Measurements from ENCODE around the gene SLC38A11. TPM values are rescaled to one million over a fixed set of nuclear protein-coding genes. Genes with fewer than 3 reads are reported as not detected.

SLC38A11 gene
- total and polyA plus RNA-seq, 2 donors (not counting 1 experiment from before 2014, with no cell fraction given), result 5.4 to 46.8 TPM

GRCh38 chr2:164888592-164888991 lies 66.7 kb downstream of the SLC38A11 start:
- Mint-ChIP-seq H3K27me3 (no peaks in the 10 kb centered on the region), H3K27ac (no peak overlapping the region)
- CTCF ChIA-PET, result interaction anchor here (0.7 to 1.8 kb wide), 2 partner anchors 47 to 104 kb away, joined by 3 to 4 read pairs; partner anchors contain the start of gene COBLL1

DNA sequence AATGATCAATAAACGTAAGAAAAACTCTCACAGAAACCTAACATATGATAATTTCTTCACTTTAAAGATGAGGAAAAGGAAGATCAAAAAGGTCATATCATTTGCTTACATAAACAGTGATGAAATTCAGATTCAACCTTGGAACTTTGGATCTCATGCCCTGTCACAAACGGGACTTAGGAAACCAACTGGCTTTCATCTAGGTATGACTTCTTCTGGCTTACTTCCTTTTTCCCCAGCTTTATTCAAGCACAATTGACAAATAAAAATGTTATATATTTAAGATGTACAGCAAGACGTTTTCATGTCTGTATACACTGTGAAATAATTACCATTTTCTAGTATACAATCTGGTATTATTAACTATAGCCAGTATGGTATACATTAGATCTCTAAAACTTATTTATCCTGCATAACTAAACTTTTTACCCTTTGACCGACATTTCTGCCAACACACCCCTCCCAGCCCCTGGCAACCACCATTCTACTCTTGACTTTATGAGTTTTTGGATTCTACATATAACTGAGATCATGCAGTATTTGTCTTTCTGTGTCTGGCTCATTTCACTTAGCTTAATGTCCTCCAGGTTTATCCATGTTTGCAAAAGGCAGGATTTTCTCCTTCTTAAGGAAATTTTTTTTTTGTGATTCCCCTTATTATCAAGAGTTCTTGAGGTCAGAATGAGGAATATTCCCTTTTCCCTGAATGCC lies 67.7 kb downstream of the SLC38A11 start:
- ATAC-seq (ENCODE audit: low read depth), result no peak
- no peak for TF ChIP-seq EZH2 (IDR thresholded peaks at IDR 0.05; ENCODE audit: borderline replicate concordance, insufficient read depth, low read depth, low read length, poor library complexity, severe bottlenecking)
- TF ChIP-seq, protein P1, sequence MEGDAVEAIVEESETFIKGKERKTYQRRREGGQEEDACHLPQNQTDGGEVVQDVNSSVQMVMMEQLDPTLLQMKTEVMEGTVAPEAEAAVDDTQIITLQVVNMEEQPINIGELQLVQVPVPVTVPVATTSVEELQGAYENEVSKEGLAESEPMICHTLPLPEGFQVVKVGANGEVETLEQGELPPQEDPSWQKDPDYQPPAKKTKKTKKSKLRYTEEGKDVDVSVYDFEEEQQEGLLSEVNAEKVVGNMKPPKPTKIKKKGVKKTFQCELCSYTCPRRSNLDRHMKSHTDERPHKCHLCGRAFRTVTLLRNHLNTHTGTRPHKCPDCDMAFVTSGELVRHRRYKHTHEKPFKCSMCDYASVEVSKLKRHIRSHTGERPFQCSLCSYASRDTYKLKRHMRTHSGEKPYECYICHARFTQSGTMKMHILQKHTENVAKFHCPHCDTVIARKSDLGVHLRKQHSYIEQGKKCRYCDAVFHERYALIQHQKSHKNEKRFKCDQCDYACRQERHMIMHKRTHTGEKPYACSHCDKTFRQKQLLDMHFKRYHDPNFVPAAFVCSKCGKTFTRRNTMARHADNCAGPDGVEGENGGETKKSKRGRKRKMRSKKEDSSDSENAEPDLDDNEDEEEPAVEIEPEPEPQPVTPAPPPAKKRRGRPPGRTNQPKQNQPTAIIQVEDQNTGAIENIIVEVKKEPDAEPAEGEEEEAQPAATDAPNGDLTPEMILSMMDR (IDR thresholded peaks at IDR 0.05), result no peak
- H3K27me3 Mint-ChIP-seq, result no peaks in the 10 kb centered on the region
- no peaks in the 10 kb centered on the region for H3K79me2 ChIP-seq (ENCODE audit: control insufficient read depth, insufficient read depth, low read length)
- ChIA-PET POLR2A (no interaction called here), CTCF (interaction anchor here (0.7 to 1.8 kb wide), 2 partner anchors 46 to 105 kb away, joined by 3 to 4 read pairs; partner anchors contain the start of gene COBLL1)
- H3K27ac Mint-ChIP-seq, result no peak overlapping the region
- DNase-seq, result no peak
- intact Hi-C loops (cut with micrococcal nuclease), result no loop called here
- H3K27me3 ChIP-seq (replicated peaks in 1 of 4; ENCODE audit: control extremely low read depth in 1 of 4, control insufficient read depth in 3 of 4, insufficient read depth in 4 of 4, low read length in 3 of 4), result no peaks in the 10 kb centered on the region
- no peaks in the 10 kb centered on the region for H3K36me3 ChIP-seq (replicated peaks in 1 of 2; ENCODE audit: control extremely low read depth in 1 of 2, control insufficient read depth in 1 of 2, extremely low read depth in 1 of 2, insufficient read depth in 2 of 2, low read length in 1 of 2)
- H3K4me1 Mint-ChIP-seq, result peaks cover 3% of the 10 kb centered on the region
- no peaks in the 10 kb centered on the region for H3K9me3 Mint-ChIP-seq (ENCODE audit: insufficient read depth)
- no peak overlapping the region for H3K4me3 ChIP-seq (ENCODE audit: control extremely low read depth in 1 of 5, extremely low read depth in 1 of 5, insufficient read depth in 1 of 5, low read depth in 2 of 5, low read length in 4 of 5)
- no peaks in the 10 kb centered on the region for H4K20me1 ChIP-seq (ENCODE audit: control insufficient read depth, insufficient read depth, low read length, poor library complexity, severe bottlenecking)
- no peak overlapping the region for H3K4me2 ChIP-seq (replicated peaks; ENCODE audit: low read depth, low read length, poor library complexity, severe bottlenecking)
- no peak overlapping the region for H3K4me3 Mint-ChIP-seq
- no peak overlapping the region for H2AFZ ChIP-seq (ENCODE audit: insufficient read depth, low read depth, low read length, poor library complexity, severe bottlenecking)
- no peaks in the 10 kb centered on the region for H3K9me3 ChIP-seq (ENCODE audit: control extremely low read depth in 1 of 3, control insufficient read depth in 2 of 3, insufficient read depth in 1 of 3, low read length in 2 of 3)
- H3K27ac ChIP-seq (ENCODE audit: low read length in 2 of 2), result no peak overlapping the region
- no peak overlapping the region for H3K9ac ChIP-seq (ENCODE audit: low read length)
- no CpG with 5 or more reads among the region's 4 CpGs for WGBS (ENCODE audit: insufficient coverage)
- H3K4me1 ChIP-seq (ENCODE audit: control insufficient read depth in 2 of 2, insufficient read depth in 2 of 2, low read length in 2 of 2), result no peaks in the 10 kb centered on the region

More at GRCh38 chr2:164888592-164888991, 66.7 kb downstream of the SLC38A11 start:
- TF ChIP-seq, protein P1 (IDR thresholded peaks at IDR 0.05), result no peak
- TF ChIP-seq EZH2 (IDR thresholded peaks at IDR 0.05; ENCODE audit: borderline replicate concordance, insufficient read depth, low read depth, low read length, poor library complexity, severe bottlenecking), result no peak
- Histone ChIP-seq H3K27ac (ENCODE audit: low read length in 2 of 2) (no peak overlapping the region), H3K4me2 (replicated peaks; ENCODE audit: low read depth, low read length, poor library complexity, severe bottlenecking) (no peak overlapping the region), H2AFZ (ENCODE audit: insufficient read depth, low read depth, low read length, poor library complexity, severe bottlenecking) (no peak overlapping the region), H3K4me1 (ENCODE audit: control insufficient read depth in 2 of 2, insufficient read depth in 2 of 2, low read length in 2 of 2) (no peaks in the 10 kb centered on the region), H3K27me3 (replicated peaks in 1 of 4; ENCODE audit: control extremely low read depth in 1 of 4, control insufficient read depth in 3 of 4, insufficient read depth in 4 of 4, low read length in 3 of 4) (no peaks in the 10 kb centered on the region), H4K20me1 (ENCODE audit: control insufficient read depth, insufficient read depth, low read length, poor library complexity, severe bottlenecking) (no peaks in the 10 kb centered on the region), H3K79me2 (ENCODE audit: control insufficient read depth, insufficient read depth, low read length) (no peaks in the 10 kb centered on the region), H3K36me3 (replicated peaks in 1 of 2; ENCODE audit: control extremely low read depth in 1 of 2, control insufficient read depth in 1 of 2, extremely low read depth in 1 of 2, insufficient read depth in 2 of 2, low read length in 1 of 2) (no peaks in the 10 kb centered on the region), H3K9ac (ENCODE audit: low read length) (no peak overlapping the region), H3K4me3 (ENCODE audit: control extremely low read depth in 1 of 5, extremely low read depth in 1 of 5, insufficient read depth in 1 of 5, low read depth in 2 of 5, low read length in 4 of 5) (no peak overlapping the region), H3K9me3 (ENCODE audit: control extremely low read depth in 1 of 3, control insufficient read depth in 2 of 3, insufficient read depth in 1 of 3, low read length in 2 of 3) (no peaks in the 10 kb centered on the region)
- Mint-ChIP-seq H3K4me3 (no peak overlapping the region), H3K9me3 (ENCODE audit: insufficient read depth) (no peaks in the 10 kb centered on the region), H3K4me1 (peaks cover 3% of the 10 kb centered on the region)
- POLR2A ChIA-PET, result no interaction called here
- intact Hi-C loops (cut with micrococcal nuclease), result no loop called here
- 60% methylated on average over 1 of the region's 3 CpGs for WGBS (ENCODE audit: insufficient coverage)
- ATAC-seq (ENCODE audit: low read depth) (no peak), DNase-seq (no peak)

Data from B cell (primary cell).